Dermis microvascular lymphatic vessel endothelial cell (primary cell): Measurements from ENCODE around the gene RGPD4. TPM values are rescaled to one million over a fixed set of nuclear protein-coding genes. Genes with fewer than 3 reads are reported as not detected.
A peak's percentile ranks its signal among the peaks of the same experiment; 100 is the strongest.
"Not testable (repeated sequence)": the region's sequence is repeated elsewhere in the genome, so short reads cannot be mapped to it uniquely, and the experiment has no call there.

Source experiments
- DNase-seq, 2 donors: peaks; one replicate each; pipeline versions ENCODE4 v3.0.0 to v3.0.0-alpha.2; 2010; ENCODE audit warnings: low read depth in 2 of 2
- total RNA-seq: library from RNA; depleted of rRNA; stranded (reverse); fragments of >200 nt; gene quantifications from 2 replicates; pipeline ENCODE4 v1.2.1, GENCODE V29; 2014

Gene RGPD4
- total RNA-seq, result not detected in 2 replicates

DNA sequence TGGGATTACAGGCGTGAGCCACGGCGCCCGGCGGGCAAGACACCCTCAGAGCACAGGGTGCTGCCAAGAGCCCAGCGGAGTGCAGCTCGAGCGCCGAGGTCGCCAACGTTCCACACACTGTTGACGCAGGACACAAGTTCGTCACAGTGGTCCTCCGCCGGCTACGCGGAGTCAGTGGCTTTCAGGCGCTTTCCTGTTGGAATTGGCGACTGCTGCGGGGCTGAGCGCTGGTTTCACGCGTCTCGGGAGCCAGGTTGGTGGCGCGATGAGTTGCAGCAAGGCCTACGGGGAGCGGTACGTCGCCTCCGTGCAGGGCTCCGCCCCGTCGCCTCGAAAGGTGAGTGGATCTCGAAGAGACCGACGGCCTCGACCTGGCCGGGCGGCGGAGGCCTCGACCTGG is at the start of gene RGPD4:
RGPD4 (plus strand) TSS at position 144 of the 400 bp plus-strand sequence; CDS start at position 266, 122 bp downstream.
- not testable (repeated sequence) for DNase-seq

DNA sequence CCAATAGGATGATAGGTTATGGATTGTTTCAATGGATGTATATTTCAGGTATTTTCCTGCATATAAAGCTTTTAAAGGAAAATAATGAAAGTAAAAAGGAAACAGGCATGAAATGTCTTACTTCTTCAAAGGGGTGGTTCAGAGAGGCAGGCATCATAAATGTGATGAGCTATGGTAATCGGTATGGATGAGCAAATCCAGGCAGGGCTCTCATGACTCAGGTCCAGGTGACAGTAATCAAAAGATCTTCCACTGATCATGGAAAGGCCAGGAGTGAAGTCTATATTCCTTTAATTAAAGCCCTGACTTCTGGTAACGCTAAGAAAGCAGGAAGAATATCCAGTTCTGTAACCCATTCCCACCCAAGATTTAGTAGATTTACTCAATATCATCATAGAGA is 48.7 kb upstream of the RGPD4 start:
- DNase-seq, result no peak

DNA sequence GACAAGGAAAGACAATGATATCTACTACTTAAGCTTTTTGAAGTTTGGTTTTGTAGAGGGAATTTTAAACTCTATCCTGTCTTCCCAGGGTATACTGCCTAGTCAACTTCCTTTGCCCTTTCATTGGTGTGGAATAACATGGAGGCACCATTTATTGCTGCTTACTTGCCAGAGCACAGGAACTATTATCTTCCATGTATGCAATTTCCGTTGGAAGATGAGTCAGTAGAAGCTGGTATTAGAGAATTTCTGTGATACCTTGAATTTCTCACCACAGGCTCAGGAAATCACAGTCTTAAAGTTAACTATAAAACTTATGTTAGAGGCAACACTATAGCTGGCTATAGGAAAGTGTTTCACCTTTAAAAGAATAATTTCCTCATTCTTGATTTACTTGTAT is 40.9 kb upstream of the RGPD4 start:
- DNase-seq, result no peak

DNA sequence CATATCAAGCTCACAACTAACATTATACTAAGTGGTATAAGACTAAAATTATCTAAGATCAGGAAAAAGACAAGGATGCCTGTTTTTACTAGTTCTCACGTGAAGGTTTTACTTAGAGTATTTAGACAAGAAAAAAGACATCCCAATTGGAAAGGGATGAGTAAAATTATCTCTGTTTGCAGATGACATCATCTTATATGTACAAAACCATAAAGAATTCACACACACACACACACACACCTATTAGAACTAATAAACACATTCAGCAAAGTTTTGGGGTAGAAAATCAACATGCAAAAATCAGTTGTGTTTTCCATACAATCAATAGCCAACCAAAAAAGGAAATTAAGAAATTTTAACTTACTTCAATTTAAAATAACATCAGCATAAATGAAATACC is 35.9 kb upstream of the RGPD4 start:
- no peak for DNase-seq

DNA sequence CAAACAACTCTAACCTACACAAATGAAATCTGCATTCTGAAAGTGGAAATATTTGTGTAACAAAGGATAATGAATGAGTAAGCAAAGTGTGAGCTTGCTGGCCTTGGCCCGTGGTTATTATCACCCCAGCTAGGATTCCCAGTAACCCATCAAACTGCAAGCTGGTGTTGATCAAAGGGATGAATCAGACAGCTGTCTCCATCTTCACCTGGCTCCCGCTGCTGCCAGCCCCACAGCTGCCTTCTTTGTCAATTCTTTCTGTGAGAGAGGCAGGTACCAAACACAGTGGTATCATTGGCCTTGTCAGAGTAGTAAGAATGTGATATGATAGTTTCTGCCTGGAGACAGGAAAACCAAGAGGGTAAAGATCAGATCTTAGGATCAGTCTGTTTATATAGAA is 25.2 kb upstream of the RGPD4 start:
- no peak for DNase-seq

DNA sequence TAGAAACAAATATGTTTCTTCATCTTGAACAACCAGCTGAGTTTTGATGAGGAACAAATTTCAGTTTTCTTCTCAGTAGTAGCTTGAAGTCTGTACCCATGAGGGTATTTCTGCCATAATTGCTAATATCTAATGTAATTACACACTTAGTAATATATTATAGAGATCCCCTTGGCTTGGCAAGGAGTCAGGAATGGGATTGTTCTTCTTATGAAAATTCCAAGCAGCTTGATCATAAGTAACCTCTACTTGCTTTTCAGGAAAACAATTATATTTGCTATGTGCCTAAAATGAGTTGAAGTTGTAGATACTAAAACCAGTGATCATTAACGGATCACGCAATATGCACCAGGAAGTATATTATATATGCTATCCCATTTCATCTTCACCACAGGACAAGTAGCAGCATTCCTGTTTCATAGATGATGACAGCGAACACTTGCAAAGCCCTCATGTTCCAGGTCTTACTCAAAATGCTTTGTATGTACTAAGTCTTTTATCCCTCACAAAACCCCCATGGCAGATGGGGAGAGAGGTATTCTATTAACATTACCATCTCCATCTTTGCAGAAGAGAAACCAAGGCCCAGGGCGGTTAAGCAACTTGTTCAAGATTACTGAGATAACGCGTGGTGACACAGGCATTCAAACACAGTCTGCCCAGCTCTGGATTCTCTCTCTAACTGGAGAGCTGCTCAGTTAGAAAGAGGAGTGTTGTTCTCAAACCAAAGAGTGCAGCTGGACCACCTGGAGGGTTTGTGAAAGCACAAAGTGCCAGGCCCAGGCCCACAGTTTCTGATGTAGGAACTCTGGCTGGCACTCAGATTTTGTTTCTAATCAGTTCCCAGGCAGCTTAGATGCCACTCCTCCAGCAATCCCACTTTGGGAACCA is 21.8 kb upstream of the RGPD4 start:
- DNase-seq, result no peak

DNA sequence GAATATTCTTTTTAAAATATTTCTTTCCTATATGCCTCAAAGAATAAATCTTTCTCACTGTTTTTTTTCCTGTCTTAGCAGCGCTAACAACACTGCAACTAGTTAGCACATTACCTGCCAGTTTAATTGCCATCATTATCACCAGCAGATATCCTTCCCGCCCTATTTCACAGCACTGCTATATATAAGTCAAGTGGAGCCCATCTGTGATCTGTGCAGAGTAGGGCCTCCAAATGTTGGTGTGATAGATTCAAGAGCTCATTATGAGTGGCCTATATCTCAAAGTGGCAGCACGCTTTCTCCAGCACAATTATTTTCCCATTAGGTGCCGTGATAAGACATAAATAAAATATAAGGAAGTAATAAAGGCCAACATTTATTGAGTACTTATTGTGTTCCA is 19.8 kb upstream of the RGPD4 start:
- no peak for DNase-seq

DNA sequence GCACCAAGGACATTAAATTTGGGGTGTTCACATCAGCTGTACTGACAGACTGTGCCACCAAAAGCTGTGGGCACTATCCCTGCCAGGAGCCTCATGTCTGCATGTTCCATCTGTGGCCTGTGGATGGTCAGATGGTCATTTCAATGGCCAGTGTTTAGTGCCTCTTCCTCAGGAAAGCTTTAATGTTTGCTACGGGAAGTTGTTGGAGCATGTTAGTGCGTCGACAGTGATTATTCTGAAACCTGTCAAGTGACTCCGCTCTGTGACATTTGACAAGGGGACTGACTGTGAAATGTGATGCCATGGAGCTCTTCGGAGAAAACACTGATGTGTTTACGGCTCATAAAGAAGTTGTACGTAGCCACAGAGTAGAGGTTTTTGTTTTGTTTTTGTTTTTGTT is 18.7 kb upstream of the RGPD4 start:
- DNase-seq, result peak in 1 of 2 donors; percentile 51

DNA sequence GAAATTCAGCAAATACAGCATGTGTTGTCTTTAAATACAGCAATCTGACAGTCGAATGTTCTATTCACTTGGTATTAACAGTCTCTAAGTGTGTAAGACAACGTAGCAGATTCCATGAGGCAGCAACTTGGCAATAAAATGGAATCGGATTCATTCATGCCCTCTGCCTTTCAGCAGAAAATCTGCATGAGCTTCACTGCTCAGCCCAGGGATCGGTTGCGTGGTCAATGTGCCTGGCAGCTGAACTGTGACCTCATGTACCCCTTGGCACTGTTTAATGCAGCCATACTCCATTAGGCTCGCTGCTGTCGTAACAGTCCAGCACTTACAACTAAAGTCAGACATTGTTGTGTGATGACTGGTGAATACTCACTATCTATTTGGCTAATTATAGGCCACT is 17.7 kb upstream of the RGPD4 start:
- no peak for DNase-seq

DNA sequence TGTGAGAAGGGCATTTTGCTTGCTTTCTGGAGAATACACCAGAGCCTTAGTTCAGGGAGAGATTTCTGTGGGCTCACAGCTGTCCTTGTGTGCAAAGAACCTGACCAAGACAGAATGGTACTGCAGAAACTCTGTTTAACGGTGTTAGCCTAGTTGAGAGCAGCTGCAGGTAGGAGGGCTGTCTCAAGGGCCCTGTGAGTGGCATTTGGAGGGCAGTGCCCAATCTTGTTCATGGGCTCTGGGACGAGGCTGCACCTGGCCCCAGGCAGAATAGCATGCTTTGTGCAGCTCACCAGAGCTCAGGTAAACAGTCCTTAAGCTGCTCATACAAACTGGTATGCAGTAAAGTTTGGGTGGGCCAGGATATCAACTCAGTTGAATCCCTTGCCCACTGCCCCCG is 16.9 kb upstream of the RGPD4 start:
- no peak for DNase-seq

DNA sequence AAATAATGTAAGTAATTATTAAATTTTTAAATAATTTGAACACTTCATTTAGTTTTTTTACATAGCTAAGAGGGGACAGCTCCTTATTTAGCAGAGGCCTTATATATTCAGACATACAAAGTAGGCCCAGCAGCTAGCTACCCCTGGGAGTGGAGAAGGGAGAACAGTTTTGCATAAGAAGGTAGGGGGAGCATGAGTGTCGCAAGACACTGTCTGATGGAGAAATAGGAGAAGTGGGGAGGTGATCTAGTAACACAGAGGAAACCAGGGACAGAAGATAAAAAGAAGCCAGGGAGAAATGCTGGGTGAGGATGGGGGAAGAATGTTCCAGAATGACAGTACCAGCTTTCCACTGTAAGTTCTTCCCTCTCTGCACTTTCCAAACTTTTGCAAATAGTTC is 16.0 kb upstream of the RGPD4 start:
- no peak for DNase-seq

DNA sequence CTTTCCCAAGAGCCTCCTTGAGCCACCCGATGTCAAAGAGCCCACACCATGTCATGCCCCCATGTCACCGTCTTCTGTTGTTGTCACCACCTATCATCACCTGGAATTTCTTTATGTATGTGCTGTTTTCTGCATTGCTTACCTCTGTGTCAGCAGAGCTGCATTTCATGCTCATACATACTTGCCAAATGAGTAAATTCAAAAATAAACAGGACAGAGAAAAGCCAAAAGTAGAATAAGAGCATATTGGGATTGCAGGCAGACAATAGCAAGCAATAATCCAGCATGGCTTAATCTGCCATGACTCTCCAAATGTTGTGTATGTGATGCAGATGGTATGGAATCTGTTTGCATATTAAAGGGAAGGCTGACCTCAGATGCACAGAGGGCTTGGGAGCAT is 15.3 kb upstream of the RGPD4 start:
- DNase-seq, result no peak

DNA sequence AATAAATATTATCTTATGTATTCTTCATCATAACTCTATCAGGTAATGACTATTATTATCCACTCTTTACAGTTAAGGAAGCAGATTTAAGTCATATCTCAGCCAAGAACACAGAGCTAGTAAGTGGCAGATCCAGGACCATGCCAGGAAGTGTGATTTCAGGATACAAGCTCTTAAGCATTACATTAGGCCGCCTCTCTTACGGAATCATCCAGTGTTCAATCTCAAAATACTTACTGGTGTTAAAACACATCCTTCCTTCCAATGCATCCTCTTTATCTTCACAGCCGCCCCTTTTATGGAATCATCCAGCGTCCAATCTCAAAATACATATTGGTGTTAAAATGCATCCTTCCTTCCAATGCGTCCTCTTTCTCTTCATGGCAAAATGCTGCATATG is 14.7 kb upstream of the RGPD4 start:
- no peak for DNase-seq

DNA sequence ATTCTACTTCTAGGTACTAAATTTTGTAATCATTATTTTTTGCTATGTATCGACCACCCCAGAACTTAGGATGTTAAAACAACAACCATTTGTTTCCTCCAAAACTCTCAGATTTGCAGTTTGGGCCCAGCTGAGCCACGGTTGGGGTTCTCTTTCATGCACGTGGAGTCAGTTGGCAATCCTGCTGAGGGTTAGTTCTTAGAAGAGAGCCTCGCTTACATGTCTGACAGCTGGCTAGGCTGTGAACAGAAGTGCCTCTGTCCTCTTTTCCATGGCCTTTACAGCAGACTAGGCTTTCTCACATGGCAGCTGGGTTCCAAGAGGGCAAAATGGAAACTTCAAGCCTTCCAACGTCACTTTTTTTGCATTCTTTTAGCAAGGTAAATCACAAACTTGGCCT is 9.3 kb upstream of the RGPD4 start:
- no peak for DNase-seq

DNA sequence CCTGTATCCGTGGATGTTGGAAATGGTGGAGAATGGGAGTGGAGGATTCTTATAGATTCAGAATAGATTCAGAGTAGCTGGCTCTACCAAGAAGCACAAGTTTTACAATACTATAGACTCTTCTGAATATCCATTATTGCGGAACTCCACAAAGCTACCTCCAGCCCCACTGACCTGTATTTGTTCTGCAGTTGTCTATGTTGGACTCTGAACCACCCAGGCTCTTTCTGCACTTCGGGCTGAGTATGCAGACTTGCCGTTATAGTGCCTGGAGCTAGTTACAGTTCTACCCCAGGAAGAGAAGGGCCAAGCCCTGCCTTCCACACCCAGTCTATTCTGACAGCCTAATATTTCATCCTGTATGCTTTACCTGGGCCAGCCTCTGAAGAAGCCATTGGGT is 4.4 kb upstream of the RGPD4 start:
- no peak for DNase-seq

DNA sequence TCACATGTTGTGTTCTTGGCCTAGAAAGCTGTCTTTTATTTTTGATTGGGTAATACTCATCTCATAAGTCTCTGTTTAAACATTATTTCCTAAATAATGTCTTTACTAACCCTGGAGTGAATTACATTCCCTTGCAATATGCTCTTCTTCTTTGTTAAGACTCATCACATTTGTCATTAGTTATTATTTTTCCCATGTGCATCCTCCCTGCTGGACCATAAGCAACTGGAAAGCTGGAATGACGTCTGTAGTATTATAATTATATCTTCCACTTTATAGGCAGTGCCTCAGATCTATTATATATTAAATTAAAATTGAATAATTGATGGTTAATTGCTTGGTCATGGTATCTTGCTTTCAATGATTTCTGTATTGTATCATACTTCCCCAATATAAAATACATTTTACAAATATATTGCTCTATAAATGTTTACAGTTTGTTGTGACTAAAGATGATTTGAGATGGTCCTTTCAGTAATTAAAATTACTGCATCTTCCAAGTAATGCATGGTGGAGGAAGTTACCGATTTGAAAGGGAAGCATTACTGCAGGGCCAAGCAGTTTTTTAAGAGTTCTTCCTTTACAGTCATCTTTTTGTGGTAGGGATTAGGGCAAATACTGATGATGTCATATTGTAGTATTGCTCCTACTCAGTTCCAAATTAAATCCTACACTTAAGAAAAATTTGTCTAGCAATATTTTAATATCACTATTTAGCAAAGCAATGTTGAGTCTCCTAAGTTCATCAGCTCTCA is 2.1 kb upstream of the RGPD4 start:
- DNase-seq, result no peak

DNA sequence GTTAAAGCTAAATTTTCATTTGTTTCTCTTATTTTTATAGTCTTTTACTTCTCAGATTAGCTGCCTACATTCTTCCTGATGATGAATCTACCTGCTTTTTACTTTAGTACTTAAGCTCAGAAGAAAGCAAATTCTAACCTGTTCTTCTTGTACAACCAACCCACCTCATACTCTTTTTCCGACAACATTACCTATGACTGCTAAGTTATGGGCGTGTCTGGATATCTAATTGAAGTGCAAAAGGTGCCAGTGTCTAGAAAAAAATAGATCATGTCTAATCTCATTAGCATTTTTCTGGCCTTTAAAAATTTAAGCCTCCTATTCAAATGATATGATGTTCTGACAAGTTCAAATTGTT is 1.5 kb upstream of the RGPD4 start:
- no peak for DNase-seq

DNA sequence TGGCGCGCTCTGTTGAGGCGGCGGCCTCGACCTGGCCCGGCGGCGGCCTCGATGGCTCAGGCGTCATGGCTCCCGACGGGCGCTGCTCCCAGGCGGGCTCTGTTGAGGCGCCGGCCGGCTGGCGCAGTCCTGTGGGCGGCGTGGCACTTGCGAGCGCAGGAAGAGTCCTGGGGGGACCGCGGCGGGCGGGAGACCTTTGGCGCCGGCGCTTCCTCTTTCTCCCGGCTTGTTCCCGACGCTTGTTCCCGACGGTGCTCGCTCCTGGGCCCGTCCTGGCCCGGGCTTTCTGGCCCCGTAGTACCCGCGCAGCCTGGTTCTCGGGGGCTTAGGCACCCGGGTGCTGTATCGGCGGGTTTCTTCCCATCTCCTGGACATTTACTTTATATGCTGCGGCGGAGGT is 2.8 kb downstream of the RGPD4 start:
- not testable (repeated sequence) for DNase-seq

DNA sequence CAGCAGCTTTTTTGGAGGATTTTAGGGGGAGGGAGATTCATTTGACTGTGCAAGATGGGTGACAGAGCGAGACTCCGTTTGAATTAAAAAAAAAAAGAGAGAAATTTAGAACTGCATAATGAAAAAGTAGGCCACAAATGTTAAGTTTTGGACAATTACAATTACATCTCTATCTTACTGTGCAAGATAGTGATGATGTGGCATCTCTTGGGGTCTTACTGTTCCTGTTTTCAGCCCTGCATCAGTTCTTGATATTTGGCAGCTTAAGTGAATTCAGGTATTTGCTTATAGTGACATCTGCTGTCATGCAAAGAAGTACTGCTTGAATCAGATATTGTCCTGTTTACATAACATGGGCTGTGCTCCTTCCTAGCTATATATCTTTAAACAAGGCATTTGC is 6.5 kb downstream of the RGPD4 start:
- DNase-seq, result not testable (repeated sequence)

DNA sequence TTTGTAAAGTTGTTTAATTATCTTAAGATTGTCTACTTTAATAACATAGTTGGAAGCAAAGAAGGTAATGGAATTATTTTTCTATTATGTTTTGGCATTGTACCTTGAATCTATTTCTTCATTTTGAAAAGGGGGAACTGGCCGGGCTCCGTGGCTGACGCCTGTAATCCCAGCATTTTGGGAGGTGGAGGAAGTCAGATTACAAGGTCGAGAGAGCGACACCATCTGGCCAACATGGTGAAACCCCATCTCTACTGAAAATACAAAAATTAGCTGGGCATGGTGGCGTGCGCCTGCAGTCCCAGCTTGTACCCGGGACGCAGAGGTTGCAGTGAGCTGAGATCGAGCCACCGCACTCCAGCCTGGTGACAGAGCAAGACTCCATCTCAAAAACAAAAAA is 6.9 kb downstream of the RGPD4 start:
- DNase-seq, result not testable (repeated sequence)

DNA sequence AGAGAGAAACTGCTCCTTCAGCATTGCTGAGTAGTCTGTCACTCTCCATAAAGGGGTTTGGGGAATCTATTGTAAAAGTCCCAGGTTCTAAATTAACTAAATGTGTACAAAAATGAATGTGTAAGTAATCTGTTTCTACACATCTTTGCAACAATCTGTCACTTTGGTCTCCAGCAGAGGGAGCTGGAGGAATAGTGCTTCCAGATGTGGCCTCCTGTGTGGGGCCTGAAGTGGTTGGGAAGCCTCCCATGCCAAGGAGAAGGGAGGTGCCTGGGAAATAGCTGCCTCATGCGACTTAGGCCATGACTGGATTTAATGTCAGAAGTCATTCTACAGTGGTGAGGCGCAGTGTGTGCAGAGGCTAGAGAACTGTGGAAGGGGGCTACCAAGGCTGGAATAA is 89.4 kb downstream of the RGPD4 start:
- DNase-seq, result not testable (repeated sequence)

DNA sequence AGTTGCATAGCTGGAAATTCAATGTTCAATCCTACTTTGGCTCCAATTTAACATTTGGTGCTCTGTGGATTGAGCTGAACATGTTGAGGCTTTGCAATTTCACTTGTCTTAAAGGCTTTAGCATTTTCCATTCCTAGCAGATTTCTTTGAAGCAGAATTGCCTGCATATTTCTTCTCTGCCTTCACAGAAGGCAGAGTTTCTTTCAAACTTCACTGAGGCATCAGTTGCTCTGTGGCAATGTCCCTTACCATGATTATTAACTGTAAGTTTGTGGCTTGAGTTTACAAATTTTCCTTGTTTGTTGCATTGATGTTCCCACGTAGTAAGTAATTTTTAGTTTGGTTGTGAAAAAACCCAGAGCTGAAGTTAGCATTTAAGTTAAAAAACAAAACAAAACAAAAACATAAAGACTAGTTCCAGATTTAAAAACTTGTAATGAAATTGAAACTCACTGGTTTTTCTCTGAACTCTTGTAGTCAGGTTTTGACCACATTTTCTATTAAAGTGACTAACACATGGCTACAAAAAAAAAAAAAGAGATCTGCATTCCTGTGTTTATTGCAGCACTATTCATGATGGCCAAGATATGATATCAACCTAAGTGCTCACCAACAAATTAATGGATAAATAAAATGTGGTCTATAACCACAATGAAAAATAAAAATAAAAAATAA is 90.1 kb downstream of the RGPD4 start:
- not testable (repeated sequence) for DNase-seq
